HL-60/S4 (cell line): ENCODE results near the gene FAIM2.

Experiments
- in situ Hi-C: fragments of 300-500 bp; cut with MboI; formaldehyde crosslinking; loops from 2 replicates; pipeline ENCODE4 v1.14.3; 2022; ENCODE audit warnings: low sequenced_read_pairs

FAIM2 gene

DNA sequence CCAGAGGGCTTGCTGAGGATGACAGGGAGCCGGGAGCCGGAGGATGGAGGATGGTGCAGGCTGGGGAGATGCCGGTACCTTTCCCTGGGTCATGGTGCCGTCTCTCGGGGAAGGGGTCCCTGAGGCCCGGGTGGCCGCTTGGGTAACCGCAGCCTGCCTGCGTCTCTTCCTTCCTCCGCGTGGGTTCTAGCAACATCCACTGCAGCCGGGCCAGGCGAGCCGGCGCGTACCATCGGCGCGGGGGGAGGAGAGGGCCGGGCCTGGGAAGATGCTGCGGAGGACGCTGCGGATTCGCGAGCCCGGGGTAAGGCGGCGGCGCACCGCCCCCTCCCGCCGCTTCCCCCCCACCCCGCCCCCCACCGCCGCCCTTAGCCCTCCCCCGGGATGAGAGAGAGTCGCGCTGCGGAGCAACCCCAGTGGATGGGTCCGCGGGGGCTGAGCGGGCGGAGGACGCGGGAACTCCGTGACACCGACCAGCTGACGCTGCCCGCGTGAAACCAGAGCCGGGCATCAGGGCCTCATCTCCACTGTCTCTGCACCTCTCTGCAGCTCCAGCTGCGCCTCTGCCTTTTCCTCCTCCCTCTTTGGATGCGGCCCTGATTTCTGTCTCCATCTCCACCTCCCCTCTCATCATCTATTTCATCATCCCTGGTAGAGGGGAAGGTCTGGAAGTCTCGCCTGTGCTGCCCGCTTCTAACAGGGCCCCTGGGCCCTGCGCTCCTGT is at the start of gene FAIM2:
FAIM2 (minus strand) TSS at position 201 of the 724 bp plus-strand sequence; CDS start at position 93, 108 bp downstream.
- in situ Hi-C loops, result no loop called here

DNA sequence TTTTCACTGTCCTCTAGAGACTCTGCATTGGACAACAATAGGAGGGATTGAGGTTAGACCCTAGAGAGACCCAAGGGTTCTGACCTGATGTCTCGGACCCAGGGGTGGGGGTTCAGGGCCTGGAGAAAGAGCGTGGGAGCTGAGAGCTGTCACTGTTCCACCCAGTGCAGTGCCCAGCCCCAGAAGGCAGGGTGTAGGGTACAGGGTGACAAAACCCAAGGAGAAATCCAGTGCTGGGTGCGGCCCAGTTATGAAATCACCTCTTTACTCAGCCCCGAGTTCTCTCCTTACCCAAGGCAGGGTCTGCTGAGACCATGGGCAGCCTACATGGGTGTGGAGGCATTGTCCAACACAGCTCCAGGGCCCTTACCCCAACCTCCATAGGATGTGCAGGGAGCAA is 49.5 kb upstream of the FAIM2 start:
- in situ Hi-C loops, result loop anchor here (25.0 kb wide), 1 partner anchor 109 kb away; the partner anchor contains the start of gene ASIC1

DNA sequence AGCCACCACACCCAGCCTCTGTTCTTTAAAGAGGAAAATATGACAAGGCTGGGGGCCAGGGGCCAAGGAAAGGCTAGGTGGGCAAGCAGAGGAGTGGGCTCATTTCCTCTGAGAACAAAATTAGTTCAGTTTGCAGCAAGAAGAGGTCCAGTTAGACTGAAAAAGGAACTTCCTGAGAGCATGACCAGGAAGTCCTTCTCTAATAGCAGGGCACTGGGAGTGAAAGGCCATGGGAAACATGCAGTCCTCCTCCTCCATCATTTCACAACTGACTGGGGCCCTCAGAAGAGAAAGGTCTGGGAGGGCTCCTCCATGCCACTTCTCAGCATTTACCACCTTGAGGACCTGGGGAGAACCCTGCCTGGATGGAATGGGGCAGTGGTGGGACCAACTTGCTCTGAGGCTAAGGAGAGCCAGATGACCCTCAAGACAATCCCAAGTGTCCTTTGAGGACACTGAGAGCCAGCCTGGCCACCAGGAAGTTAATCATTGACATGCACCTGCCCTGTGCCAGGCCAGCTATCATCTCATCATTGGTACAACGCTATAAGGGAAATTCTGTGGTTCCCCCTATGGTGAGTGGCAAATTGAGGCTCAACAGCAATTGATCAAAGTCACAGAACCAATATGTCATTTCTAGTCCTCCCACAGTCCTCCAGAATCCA is 48.8 kb upstream of the FAIM2 start:
- in situ Hi-C loops, result loop anchor here (25.0 kb wide), 1 partner anchor 110 kb away; the partner anchor contains the start of gene ASIC1

DNA sequence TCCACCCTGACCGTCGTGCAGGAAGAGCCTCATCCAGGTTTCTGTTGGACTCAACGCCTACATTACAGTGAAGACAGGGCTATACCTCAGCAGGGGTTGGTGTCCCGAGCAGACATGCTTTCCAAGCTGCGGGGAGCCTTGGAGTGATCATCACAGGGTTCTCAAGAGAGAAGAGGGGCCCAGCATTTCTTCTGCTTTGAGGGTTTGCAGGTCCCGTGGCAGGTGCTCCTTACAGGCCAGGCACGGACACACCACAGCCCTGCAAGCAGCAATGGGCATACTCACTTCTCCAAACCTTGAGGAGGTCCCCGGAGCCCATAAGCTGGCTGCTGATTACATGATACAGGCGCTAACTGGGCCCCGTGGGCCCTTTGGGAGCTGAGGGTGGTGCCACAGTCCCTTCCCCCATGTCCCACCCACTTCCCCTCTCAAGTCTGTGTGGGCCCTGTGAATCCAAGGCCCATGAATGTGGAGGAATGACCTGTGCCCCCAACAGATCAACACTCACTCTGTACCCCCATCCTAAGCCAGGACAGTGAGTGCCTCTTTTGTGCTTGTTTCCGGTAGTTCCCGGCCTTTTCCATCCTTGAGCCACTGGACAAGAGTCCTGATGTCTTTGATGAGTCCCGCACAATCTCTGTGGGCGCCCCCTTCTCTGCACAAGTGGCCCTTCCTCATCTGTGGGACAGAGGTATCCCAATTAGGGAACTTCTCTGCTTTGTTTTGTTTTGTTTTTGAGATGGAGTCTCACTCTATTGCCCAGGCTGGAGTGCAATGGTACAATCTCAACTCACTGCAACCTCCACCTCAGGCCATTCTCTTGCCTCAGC is 47.9 kb upstream of the FAIM2 start:
- in situ Hi-C loops, result loop anchor here (25.0 kb wide), 1 partner anchor 111 kb away; the partner anchor contains the start of gene ASIC1

DNA sequence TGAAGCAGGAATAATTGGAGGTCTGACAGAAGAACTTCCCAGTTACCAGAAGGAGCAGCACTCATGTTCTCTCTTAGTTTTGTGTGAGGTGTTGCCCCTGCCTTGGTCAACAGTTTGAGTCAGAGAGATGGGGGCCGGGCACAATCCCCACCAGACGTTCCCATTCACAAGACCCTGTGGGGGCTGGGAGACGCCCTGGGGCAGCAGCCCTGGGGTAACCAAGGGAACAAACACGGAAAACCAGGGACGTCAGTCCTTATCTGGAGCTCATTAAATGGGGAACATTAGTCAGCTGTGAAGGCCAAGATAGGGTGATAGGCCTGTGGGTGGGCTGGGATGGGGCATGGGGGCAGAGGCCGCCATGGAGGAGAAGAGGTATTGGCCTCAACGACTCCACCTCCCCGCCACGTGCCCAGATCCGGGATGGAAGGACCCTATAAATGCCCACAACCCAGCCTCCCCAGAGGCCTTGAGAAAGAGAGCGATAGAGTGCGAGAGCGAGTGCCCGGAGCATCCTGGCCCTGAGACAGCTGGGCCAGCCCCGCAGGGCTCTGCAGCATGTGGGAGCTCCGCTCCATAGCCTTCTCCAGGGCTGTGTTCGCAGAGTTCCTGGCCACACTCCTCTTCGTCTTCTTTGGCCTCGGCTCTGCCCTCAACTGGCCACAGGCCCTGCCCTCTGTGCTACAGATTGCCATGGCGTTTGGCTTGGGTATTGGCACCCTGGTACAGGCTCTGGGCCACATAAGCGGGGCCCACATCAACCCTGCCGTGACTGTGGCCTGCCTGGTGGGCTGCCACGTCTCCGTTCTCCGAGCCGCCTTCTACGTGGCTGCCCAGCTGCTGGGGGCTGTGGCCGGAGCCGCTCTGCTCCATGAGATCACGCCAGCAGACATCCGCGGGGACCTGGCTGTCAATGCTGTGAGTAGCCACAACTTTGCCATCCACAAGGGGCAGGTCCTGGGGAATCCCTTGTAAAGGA is 46.9 kb upstream of the FAIM2 start, which contains the start of gene AQP2:
AQP2 (plus strand) TSS at position 465 of the 979 bp plus-strand sequence; CDS start at position 559, 94 bp downstream.
- in situ Hi-C loops, result loop anchor here (25.0 kb wide), 1 partner anchor 112 kb away; the partner anchor contains the start of gene ASIC1

DNA sequence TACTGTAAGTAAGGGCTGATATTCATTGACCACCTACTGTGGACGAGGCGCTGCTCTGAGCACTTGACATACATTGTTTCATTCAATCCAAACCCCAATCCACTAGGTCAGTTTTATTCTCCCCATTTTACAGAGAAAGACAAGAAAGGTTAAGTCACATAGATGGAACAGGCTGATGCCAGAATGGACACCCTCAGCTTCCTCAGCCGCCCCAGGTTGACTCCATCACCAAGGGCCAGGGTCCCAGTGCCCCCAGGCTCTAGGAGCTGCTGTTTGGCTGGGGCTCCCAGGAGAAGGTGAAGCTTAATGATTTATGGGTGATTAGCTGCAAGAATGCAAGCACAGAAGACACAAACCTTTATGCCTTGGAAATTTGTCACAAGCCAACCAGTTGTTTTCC is 46.2 kb upstream of the FAIM2 start:
- in situ Hi-C loops, result loop anchor here (25.0 kb wide), 1 partner anchor 112 kb away; the partner anchor contains the start of gene ASIC1

DNA sequence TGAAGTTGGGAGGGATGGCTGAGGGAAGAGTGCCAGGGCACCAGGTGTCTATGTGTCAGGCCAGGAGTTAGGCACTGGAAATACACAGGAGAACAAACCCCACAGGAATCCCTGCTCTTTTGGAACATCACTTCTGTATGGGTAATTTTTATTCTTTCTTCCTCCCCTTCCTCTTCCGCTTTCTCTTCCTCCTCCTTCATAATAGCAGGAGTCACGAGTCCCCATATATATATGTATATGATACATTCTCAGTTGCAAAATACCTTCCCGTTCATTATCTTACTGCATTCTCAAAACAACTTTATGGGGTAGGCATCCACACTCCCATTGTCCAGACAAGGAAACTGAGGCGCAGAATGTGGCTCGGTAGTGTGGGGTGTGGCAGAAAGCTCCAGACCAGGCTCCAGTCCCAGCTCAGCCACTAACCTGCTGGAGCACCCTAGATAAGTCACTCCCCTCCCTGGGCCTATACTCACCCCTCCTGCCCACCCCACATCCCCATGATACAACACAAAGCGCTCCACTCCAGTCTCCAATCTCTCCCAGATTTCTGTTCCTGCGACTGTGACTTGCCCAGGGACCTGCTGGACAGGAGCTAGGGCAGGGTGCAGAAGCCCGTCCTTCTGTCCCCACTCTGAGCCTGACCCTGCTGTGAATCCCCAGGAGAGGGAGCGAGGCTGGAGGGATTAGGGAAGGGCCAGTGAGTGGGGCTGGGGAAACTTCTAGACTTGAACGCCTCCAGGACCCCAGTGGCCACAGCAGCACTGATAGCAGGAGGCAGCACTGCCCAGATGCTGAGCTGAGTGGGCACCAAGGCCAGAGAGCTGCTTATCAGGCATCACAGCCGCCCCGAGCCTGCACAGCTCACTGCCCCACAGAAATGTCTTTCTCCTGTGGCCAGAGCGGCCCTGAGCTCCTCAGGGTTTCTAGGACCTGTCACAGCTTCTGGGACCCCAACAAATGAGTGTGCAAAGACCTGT is 45.5 kb upstream of the FAIM2 start:
- in situ Hi-C loops, result no loop called here

DNA sequence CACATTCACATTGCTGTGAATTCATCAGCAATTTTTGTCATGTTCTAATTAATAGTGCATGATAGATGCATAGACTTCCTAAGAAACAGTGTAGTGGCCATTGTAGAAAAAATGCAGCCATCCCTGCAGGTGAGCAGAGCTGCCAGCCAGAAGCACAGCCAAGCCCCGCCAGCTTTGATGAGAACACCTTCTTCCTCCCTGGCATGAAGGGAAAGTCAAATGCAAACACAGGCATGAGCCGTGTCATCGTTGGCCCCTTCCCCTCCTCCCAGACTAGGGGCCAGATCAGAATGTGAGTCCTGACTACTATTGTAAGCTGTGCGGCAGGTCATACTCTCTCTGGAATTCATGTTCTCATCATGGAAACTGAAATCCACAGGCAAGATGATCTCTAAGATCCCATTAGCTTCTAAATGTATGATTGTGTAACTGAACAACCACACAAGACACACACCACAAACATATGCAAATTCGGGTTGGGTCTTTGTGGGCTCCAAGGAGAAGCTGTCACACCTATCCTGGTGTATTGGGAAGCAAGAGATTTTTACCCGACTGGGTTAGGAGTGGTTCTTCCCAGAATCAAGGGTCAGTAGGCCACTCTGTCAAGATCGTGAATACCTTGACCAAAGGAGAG is 44.0 kb upstream of the FAIM2 start:
- in situ Hi-C loops, result no loop called here

DNA sequence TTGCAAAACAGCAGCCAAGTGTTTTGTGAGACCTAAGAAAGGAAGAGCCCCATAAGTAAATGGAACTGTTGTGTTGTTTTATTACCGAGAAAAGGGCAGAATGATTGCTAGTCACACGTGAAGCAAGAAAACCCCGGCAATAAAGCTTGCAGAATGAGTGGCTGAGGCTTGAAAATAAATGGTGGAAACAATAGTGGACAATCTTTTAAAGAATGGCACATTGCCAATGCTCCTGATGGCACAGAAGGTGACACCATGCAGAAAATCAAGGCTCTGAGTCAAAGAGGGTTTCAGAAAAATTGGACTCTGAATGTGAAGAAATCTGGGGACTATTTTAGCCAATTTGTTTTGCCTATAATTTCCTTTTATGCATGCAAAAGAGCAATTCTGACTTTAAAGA is 42.8 kb upstream of the FAIM2 start:
- in situ Hi-C loops, result no loop called here

DNA sequence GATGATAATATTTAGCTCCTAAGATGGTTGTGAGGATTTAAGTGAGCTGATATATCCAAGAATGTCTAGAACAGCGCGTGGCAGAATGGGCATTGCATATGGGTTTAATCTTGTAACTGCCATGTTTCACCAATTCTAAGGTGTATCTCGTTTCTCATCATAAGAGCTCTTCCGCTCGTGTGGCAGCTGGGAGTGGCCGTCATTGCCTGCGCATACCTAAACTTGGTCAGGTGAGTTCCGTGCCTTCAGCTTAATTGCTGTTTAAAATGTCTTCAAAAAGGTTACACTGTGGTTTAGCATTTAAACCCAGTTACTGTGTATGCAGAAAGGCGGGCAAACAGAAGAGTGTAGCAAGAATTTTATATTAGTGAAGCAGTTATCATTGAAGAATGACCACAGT is 42.4 kb upstream of the FAIM2 start:
- in situ Hi-C loops, result no loop called here

DNA sequence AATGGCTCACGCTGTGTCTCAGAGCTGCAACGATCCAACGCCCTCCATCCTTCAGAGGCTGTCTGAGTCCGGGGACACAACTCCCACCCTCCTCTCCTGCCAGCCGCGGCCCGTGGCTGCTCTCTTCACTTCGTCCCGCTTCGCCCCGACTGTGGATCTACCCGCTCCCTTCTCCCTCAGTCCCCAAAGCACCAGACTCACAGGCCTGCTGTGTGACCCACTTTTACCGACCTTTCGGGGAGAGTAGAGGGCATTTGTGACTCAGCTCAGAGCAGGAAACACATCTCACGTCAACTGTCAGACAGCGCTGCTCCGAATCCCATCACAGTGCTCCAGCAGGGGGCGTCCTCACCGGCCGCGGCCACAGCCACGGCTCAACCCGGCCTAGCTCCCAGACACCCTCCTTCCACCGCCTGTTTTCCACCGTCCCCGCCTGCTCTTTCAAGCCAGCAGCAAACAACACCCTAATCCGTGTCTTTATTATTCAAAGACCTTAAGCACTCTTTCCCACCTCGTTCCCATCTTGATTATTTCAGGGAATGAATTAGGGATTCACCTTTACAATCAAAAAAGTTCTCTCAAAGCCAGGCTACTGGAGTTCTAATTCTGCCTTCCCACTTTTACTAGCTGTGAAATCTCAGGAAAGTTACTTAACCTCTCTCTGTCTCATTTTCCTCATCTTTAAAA is 41.8 kb upstream of the FAIM2 start:
- in situ Hi-C loops, result no loop called here

DNA sequence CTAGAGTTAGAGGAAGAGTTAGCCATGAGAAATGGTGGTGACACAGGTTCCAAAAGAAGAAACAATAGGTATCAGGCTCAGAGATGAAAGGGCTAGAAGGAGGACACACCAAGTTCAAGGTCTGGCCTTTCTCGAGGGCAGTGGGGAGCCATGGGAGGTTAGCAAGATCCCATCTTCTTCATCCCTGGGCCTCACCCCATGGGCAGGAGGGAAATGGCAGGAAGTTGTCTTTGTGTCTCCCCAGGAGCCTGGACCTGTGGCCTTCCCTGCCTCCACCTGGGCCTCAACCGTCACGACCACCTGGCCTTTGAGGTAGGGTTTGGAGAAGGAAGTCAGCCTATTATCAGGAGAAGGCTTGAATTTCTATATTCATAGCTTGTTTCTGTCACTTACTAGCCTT is 41.0 kb upstream of the FAIM2 start:
- in situ Hi-C loops, result no loop called here

DNA sequence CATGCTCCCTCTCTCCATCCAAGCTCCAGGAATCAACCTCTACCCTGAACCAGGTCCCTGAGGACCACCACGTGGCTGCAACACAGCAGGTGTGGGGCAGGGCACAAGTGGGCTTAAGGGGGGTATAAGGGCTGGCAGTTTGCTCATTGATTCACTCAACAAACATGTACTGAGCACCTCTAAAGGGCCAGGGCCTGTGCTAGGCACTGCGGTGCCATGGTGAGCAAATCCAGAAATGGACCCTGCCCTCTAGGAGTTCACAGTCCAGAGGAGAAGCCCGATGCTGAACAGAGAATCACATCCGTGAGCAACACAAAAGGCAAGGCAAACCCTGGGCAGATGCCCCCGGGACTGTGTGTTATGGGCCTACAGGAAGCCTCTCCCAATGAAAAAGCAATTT is 40.3 kb upstream of the FAIM2 start:
- in situ Hi-C loops, result no loop called here

DNA sequence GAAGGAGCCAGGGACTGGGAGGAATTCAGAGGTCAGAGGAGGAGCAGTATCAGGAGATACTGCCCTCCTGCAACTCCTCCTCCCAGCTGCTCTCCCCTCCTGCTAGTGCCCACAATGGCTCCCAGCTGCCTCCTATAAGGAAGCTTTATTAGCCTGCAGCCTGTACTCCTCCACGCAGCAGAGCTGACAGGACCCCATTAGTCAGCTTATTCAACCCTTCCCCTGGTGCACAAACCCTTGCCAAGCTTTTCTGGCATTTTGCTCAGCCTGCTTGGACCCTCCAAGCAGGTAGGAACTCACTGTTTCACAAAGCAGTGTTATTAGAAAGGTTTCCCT is 39.9 kb upstream of the FAIM2 start:
- in situ Hi-C loops, result no loop called here

DNA sequence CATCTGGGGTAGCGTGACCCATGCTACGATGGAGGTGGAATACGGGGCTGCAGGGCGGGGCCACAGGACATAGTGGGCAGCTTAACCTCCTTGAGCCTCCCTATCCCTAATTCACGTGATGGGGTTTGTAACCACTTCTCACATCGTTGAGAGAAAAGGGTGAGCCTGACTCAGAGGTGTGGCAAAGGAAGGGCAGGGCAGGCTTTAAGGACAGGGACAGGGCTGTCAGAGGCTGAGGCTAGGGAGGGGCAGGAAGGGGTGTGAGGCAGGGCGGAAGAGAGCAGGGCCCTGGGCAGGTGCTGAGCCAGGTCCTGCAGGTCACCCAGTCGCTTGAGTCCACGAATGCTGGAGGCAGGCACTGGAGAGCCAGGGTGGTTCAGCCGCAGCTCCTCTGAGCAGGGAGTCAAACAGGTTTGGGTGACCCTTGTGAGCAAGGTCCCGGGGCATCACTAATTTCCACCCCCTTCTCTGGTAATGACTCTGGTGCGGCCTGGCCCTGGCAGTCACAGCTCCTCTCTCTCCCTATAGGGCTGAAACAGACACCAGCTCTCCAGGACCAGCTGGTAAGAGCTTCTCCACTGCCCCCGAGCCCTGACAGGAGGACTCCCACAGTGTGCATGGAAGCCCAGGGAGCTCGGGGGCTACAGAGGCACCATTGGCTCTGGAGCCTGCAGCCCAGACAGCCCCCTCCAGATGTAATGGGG is 39.4 kb upstream of the FAIM2 start:
- in situ Hi-C loops, result no loop called here

DNA sequence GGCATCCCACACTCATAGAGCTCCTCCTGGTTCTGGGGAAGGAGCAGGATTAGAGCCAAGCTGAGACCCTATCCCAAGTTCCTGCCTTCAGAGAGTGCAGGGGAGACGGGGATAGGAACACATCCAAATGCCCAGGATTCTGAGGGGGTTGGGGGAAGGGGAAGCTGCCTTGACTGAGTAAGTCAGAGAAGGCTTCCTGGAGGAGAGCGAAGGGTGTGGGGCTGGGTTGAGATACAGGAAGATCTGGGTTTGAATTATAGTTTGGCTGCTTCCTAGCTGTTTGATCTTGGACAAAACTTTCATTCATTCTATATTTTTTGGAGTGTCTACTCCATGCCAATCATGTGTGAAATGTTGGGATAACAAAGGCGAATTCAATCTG is 38.8 kb upstream of the FAIM2 start:
- in situ Hi-C loops, result no loop called here
